Body of pancreas (tissue), 4 donors: ENCODE results near the gene PRSS23.

Experiments used
- POLR2A ChIP-seq, 3 donors: fragments of 450-650 bp; IDR thresholded peaks; one replicate each; pipeline ENCODE4 v1.6.1; 2016; ENCODE audit warnings: antibody characterized with exemption in 3 of 3, mild to moderate bottlenecking in 2 of 3
- TF ChIP-seq, protein P1 (sequence below), 7 experiments: fragments of 450-650 bp in 4 of 7; fragments of 200-600 bp in 3 of 7; sonication (generic) in 3 of 7; IDR thresholded peaks; one replicate each; pipeline ENCODE4 v1.5.1; 2016 to 2019; ENCODE audit warnings: antibody characterized with exemption in 7 of 7

DNA sequence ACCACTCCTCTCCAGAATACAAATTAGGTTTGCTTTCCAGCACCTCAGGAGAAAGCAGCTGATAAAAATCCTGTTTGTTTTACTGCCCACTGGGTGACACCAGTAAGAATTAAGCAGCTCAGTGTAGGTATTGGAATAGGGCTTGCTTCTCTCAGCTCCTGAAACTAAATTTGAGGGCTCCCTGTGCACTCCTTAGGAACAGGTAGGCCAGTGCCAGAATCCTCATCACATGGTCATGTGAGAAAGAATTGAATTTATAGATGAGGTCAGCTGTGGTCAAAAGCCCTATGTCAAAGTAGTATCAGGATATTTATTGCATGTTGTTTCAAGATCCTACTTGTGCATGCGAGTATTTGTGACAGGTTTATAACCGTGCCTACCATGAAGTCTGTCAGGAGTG, 1.0 kb downstream of the PRSS23 start:
- no peak for TF ChIP-seq POLR2A (IDR thresholded peaks at IDR 0.05)
- TF ChIP-seq, protein P1, sequence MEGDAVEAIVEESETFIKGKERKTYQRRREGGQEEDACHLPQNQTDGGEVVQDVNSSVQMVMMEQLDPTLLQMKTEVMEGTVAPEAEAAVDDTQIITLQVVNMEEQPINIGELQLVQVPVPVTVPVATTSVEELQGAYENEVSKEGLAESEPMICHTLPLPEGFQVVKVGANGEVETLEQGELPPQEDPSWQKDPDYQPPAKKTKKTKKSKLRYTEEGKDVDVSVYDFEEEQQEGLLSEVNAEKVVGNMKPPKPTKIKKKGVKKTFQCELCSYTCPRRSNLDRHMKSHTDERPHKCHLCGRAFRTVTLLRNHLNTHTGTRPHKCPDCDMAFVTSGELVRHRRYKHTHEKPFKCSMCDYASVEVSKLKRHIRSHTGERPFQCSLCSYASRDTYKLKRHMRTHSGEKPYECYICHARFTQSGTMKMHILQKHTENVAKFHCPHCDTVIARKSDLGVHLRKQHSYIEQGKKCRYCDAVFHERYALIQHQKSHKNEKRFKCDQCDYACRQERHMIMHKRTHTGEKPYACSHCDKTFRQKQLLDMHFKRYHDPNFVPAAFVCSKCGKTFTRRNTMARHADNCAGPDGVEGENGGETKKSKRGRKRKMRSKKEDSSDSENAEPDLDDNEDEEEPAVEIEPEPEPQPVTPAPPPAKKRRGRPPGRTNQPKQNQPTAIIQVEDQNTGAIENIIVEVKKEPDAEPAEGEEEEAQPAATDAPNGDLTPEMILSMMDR (IDR thresholded peaks at IDR 0.05) = no peak
